Duodenal mucosa (tissue), 2 donors: ENCODE measurements around the gene SHISA9.

ENCODE experiments used
- H3K27ac ChIP-seq: one replicate; pipeline ENCODE4 v1.7.0; 2013; ENCODE audit warnings: low read depth, low read length
- H3K27me3 ChIP-seq, 2 donors: one replicate each; pipeline ENCODE4 v1.7.0; 2013; ENCODE audit warnings: low read length in 2 of 2, control low read depth in 1 of 2; ENCODE audit not compliant: insufficient read depth in 2 of 2, control insufficient read depth in 1 of 2
- H3K36me3 ChIP-seq, 2 donors: one replicate each; pipeline ENCODE4 v1.7.0; 2013; ENCODE audit warnings: low read length in 2 of 2, control low read depth in 1 of 2; ENCODE audit not compliant: insufficient read depth in 2 of 2, control insufficient read depth in 1 of 2
- H3K4me1 ChIP-seq, 2 donors: one replicate each; pipeline ENCODE4 v1.7.0; 2013; ENCODE audit warnings: low read length in 2 of 2, control low read depth in 1 of 2; ENCODE audit not compliant: insufficient read depth in 2 of 2, control insufficient read depth in 1 of 2
- H3K4me3 ChIP-seq, 2 donors: one replicate each; pipeline ENCODE4 v1.7.0; 2013; ENCODE audit warnings: low read length in 2 of 2, low read depth in 1 of 2
- H3K9ac ChIP-seq, 2 donors: one replicate each; pipeline ENCODE4 v1.7.0; 2013; ENCODE audit warnings: low read length in 2 of 2, low read depth in 1 of 2
- H3K9me3 ChIP-seq, 2 donors: one replicate each; pipeline ENCODE4 v1.7.0; 2013; ENCODE audit warnings: low read length in 2 of 2, control low read depth in 1 of 2; ENCODE audit not compliant: control insufficient read depth in 1 of 2

SHISA9 gene

DNA sequence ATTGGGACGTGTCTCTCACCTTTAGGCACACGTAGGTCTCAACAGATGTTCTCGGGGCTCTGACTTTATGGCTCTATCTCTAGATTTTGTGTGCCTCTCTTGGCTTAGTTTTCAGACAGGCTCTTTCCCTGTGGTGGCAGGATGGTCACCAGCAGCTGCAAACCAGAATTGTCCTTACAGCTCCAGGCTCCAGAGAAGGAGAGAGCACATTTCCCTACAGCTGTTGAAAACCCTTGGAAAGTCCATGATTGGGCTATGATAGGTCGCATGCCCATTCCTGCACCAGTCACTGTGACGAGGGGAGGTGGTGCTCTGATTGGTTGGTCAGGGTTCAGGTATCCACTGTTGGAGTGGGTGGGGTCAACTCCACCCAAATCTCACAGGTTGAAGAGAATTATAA, 41.5 kb downstream of the SHISA9 start:
- Histone ChIP-seq H3K27me3 (no peaks in the 10 kb centered on the region), H3K4me1 (no peaks in the 10 kb centered on the region), H3K4me3 (no peak overlapping the region), H3K36me3 (no peaks in the 10 kb centered on the region), H3K27ac (no peak overlapping the region), H3K9ac (no peak overlapping the region), H3K9me3 (peaks cover 0 to 4% of the 10 kb centered on the region in 2 donors)

- Histone ChIP-seq H3K4me3 (no peak overlapping the region), H3K4me1 (no peaks in the 10 kb centered on the region), H3K27me3 (no peaks in the 10 kb centered on the region)
These were observed 42.9 kb downstream of the SHISA9 start for GRCh38 chr16:12944300-12944699.

GRCh38 chr16:12951392-12951791, 50.0 kb downstream of the SHISA9 start:
- Histone ChIP-seq H3K36me3 (no peaks in the 10 kb centered on the region), H3K4me3 (no peak overlapping the region), H3K27ac (no peak overlapping the region), H3K4me1 (no peaks in the 10 kb centered on the region), H3K9ac (no peak overlapping the region), H3K9me3 (no peaks in the 10 kb centered on the region), H3K27me3 (no peaks in the 10 kb centered on the region)

More at GRCh38 chr16:12944300-12944699, 42.9 kb downstream of the SHISA9 start:
- no peak overlapping the region for H3K27ac ChIP-seq
- H3K9ac ChIP-seq: no peak overlapping the region
- no peaks in the 10 kb centered on the region for H3K36me3 ChIP-seq
- H3K9me3 ChIP-seq: peaks cover 0 to 4% of the 10 kb centered on the region in 2 donors

- H3K9me3 ChIP-seq: no peaks in the 10 kb centered on the region
- H3K27me3 ChIP-seq: no peaks in the 10 kb centered on the region
- H3K36me3 ChIP-seq: no peaks in the 10 kb centered on the region
- no peaks in the 10 kb centered on the region for H3K4me1 ChIP-seq
- H3K9ac ChIP-seq: no peak overlapping the region
- no peak overlapping the region for H3K4me3 ChIP-seq
- no peak overlapping the region for H3K27ac ChIP-seq
These were observed 50.6 kb downstream of the SHISA9 start for GRCh38 chr16:12951976-12952375.

- Histone ChIP-seq H3K9me3 (peaks cover 3 to 7% of the 10 kb centered on the region in 2 donors), H3K27ac (no peak overlapping the region), H3K4me3 (no peak overlapping the region), H3K27me3 (no peaks in the 10 kb centered on the region), H3K9ac (no peak overlapping the region), H3K4me1 (no peaks in the 10 kb centered on the region), H3K36me3 (no peaks in the 10 kb centered on the region)
These were observed 57.0 kb downstream of the SHISA9 start for GRCh38 chr16:12958366-12958765.

DNA sequence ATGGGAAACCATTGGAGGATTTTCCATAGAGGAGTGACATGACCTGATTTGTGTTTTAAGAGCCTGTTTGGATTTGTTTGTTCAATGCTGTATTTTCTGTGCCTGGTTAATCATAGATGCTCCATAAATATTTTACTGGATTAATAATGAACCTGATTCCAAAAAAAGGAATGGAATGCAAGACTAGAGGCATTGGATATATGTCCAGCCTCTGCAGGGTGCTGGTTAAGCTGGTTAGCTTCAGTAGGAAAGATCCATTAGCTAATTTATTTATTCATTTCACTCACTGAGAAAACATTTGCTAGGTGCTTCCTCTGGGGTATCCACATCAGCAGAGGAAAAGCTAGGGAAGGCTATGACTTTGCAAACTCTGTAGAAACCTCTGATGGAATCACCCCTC, 57.7 kb downstream of the SHISA9 start:
- H3K9ac ChIP-seq: no peak overlapping the region
- no peak overlapping the region for H3K4me3 ChIP-seq
- H3K27me3 ChIP-seq: no peaks in the 10 kb centered on the region
- peaks cover 3 to 7% of the 10 kb centered on the region in 2 donors for H3K9me3 ChIP-seq
- H3K27ac ChIP-seq: no peak overlapping the region
- no peaks in the 10 kb centered on the region for H3K4me1 ChIP-seq
- H3K36me3 ChIP-seq: no peaks in the 10 kb centered on the region

DNA sequence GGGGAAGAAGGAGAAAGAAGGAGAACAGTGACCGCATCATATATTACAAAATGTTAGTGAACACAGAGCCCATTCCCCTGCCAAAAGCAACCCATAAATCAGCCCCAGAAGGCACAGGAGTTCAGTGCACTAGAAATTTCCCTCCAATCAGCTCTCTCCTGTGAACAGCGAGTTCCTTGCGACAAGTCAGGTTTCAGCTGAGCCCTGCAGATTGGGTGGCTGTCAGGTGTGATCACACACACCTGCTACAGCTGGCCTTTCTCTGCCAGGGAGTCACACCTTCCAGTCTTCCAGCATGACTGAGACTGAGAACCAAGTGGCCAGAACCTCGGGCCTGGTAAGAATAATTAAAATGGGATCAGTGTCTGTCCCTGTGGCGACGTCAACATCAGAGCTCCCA, 60.2 kb downstream of the SHISA9 start:
- Histone ChIP-seq H3K4me3 (no peak overlapping the region), H3K4me1 (no peaks in the 10 kb centered on the region), H3K27ac (no peak overlapping the region), H3K9me3 (peaks cover 3 to 7% of the 10 kb centered on the region in 2 donors), H3K36me3 (no peaks in the 10 kb centered on the region), H3K9ac (no peak overlapping the region), H3K27me3 (no peaks in the 10 kb centered on the region)

- no peaks in the 10 kb centered on the region for H3K4me1 ChIP-seq
- H3K9me3 ChIP-seq: peaks cover 3 to 7% of the 10 kb centered on the region in 2 donors
- no peak overlapping the region for H3K4me3 ChIP-seq
- H3K9ac ChIP-seq: no peak overlapping the region
- no peak overlapping the region for H3K27ac ChIP-seq
- H3K27me3 ChIP-seq: no peaks in the 10 kb centered on the region
- H3K36me3 ChIP-seq: no peaks in the 10 kb centered on the region
These were observed 63.1 kb downstream of the SHISA9 start for GRCh38 chr16:12964461-12964860.

- H3K9ac ChIP-seq: no peak overlapping the region
- H3K4me1 ChIP-seq: no peaks in the 10 kb centered on the region
- H3K27me3 ChIP-seq: no peaks in the 10 kb centered on the region
- no peak overlapping the region for H3K27ac ChIP-seq
- H3K36me3 ChIP-seq: no peaks in the 10 kb centered on the region
- peaks cover 3 to 7% of the 10 kb centered on the region in 2 donors for H3K9me3 ChIP-seq
- no peak overlapping the region for H3K4me3 ChIP-seq
These were observed 63.9 kb downstream of the SHISA9 start for GRCh38 chr16:12965274-12965804.

DNA sequence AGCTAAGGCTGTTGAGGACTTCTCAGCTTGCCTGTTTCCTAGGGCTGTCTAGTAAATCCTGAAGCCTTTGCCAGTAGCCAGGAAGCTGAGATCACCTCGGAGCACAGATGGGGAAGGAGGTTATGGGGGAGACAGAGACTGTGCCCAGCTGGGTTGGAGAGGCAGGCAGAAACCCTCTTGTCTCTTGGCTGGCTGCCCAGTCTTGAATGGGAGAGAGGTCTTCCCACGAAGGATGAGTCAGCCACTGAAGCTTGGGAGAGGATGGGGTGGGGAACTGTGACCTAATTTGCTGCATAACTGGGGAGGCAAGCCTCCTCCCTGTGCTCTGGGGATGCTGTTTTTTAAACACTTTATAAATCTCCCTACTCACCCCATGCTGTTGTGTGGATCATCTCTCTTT, 69.8 kb downstream of the SHISA9 start:
- Histone ChIP-seq H3K9me3 (no peaks in the 10 kb centered on the region), H3K36me3 (no peaks in the 10 kb centered on the region), H3K4me3 (no peak overlapping the region), H3K4me1 (no peaks in the 10 kb centered on the region), H3K27me3 (no peaks in the 10 kb centered on the region), H3K27ac (no peak overlapping the region), H3K9ac (no peak overlapping the region)

- Histone ChIP-seq H3K4me1 (no peaks in the 10 kb centered on the region), H3K27ac (no peak overlapping the region), H3K9me3 (no peaks in the 10 kb centered on the region), H3K27me3 (no peaks in the 10 kb centered on the region), H3K36me3 (no peaks in the 10 kb centered on the region), H3K4me3 (no peak overlapping the region), H3K9ac (no peak overlapping the region)
These were observed 70.8 kb downstream of the SHISA9 start for GRCh38 chr16:12972246-12972645.
